HG03064 (cell line): Measurements from ENCODE around the gene NKIRAS1.
A peak's percentile ranks its signal among the peaks of the same experiment; 100 is the strongest.
"Not testable (repeated sequence)": the region's sequence is repeated elsewhere in the genome, so short reads cannot be mapped to it uniquely, and the experiment has no call there.

Experiments
- ATAC-seq: cut with Tn5 transposase; IDR thresholded peaks from one replicate; pipeline ENCODE4 v1.9.1; 2021; ENCODE audit warnings: low read depth; ENCODE audit not compliant: unreplicated experiment

Gene NKIRAS1

DNA sequence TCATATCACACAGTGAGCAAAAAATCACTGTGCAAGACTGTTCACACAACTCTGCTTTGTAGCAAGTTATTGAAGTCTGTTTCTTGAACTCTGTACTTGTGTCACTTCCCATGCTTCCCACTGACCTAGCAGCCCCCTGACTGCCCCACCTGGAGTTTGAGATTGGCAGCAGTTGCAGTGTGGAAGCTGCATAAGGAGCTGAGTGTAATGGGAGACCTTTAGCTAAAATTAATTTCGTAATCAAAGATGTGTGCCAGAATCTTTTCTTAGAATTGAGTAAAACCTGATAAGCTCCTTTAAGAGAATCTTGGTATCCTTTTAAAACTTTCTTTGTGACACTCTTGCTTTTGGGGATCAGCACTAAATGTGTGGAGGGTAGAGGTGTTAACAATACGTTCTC is 42.8 kb downstream of the NKIRAS1 start:
- no peak for ATAC-seq

DNA sequence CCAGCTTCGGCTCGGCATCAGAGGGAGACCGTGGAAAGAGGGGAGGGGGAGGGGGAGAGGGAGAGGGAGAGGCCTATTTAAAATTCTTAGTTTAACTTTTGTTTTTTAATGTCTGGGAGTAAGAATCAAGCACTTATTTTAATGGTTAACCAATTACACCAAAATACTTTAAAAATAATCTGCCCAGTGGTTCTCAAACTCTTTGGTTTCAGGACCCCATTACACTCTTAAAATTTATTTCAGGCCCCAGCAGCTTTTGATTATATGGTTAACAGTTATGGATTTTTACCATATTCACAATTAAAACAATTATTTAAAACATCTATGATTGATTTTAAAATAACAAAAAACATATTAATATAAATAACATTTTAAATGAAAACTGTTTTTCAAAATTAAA is 44.5 kb downstream of the NKIRAS1 start:
- no peak for ATAC-seq

DNA sequence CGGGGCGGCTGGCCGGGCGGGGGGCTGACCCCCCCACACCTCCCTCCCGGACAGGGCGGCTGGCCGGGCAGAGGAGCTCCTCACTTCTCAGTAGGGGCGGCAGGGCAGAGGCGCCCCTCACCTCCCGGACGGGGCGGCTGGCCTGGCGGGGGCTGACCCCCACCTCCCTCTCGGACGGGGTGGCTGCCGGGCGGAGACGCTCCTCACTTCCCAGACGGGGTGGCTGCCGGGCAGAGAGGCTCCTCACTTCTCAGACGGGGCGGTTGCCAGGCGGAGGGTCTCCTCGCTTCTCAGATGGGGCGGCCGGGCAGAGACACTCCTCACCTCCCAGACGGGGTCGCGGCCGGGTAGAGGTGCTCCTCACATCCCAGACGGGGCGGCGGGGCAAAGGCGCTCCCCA is 45.4 kb downstream of the NKIRAS1 start:
- ATAC-seq, result not testable (repeated sequence)

DNA sequence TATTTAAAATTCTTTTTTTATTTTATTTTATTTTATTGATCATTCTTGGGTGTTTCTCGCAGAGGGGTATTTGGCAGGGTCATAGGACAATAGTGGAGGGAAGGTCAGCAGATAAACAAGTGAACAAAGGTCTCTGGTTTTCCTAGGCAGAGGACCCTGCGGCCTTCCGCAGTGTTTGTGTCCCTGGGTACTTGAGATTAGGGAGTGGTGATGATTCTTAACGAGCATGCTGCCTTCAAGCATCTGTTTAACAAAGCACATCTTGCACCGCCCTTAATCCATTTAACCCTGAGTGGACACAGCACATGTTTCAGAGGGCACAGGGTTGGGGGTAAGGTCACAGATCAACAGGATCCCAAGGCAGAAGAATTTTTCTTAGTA is 46.1 kb downstream of the NKIRAS1 start:
- not testable (repeated sequence) for ATAC-seq

DNA sequence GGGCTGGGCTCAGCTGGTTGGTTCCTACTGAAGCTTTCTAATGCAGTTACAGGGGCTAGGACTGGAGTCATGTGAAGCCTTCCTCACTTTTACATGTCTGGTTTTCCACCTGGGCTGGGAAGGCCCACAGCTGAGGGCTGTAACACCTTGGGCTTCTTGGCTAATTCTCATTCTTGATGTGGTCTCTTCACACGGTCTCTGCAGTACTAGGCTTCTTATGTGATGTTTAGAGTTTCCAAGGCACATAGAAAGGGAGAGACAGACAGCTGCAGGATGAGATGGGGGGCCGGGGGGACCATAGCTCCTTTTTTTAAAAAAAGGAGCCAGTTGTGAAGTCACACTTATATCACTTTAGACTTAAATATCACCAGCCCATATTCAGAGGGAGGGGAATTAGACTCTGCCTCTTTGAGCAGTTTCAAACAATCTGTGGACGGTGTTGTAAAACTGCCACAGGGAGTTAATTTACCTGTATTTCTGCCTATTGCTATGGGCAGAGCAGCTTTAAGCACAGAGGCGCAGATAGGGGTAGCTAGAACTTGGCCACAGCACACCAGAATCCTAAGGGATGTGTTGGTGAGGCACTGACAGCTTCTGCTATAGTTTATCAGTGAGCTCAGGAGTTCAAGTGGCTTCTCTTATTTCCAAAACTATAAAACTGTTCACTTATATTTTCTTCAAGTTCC is 46.7 kb downstream of the NKIRAS1 start:
- ATAC-seq, result no peak

DNA sequence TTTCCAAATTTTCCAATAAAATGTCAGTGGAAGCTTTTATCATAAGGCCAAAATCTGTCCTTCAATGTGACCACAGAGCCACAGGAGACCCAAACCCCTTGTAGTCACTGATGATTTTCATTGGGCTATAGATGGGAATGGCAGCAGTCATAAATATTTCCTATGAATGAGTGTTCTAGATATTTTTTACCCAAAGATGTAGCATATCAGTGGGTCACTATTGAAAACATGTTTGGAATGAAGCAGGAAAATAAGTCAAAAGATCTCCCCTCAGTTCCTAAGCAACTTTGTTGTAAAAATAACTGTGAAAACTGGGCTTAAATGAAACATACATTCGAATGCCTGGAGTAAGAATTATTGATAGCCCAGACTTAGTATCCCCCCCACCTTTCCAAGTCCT is 49.0 kb downstream of the NKIRAS1 start:
- no peak for ATAC-seq

DNA sequence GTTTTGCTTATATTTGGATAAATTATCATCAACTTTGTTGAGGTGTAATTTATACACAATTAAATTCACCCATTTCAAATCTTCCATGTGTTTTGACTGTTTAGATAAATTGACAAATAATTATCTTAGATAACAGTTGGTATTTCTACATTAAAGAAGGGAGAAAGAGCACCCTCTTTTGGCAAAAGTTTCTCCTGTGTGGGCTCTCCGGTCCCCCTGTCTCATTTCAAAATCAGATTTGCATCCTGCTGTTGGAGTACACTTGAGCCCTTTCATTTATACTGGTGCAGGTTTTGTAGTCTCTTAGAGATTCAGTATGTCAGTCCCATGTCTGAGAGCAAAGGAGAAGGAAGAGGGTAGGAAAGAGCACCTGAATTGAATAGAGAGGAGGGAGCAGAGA is 49.4 kb downstream of the NKIRAS1 start:
- no peak for ATAC-seq

DNA sequence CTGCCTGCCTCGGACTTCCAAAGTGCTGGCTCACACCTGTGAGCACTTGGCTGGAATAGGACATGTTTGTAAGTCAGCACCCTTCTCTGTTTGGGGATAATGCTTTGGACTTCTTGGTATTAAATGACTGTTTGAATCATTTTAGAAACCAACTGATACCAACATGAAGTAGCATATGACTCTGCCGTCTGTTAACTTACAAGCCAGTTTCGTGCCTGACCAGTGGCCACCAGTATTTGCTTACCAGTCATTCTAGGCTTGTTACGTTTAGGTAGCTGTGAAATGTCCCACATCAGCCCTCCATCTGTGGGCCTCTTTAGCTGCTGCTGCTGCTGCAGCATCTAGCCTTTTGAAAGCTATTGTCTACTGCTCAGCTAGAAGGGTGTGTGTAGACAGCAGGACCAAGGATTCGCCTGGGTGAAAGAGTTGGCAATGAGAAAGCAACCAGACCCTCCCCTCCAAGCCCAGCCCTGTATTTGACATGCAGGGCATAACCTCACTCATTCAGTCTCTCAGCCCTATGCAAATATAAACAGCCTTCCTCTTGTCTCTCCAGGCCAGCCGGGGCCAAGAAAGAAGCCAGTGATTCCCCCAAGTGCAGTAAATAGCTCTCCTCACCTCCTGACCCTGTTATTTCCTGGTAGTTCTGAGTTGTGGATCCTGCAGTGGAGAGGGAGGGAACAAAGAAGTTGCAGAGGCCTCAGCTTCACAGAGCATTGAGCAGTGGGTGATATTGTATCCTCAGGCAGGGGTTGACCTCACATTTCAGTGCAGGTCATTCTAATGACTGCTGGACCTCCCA is 51.0 kb downstream of the NKIRAS1 start:
- ATAC-seq, result peak; percentile 84

DNA sequence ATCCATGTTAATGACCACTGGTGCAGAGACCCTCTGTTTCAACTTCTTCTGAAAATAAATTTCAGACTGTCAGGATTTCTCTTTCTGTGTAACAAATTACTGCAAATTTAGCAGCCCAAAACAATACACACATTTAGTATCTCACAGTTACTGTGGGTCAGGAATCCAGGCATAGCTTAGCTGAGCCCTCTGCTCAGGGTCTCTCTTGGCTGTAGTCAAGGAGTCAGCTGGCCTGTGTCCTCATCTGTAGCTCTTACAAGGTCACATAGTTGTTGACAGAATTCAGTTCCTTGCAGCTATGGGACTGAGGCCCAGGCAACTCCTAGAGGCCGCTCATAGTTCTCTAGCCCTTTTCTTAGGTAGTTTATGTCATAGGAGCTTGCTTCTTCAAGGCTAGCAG is 51.9 kb downstream of the NKIRAS1 start:
- no peak for ATAC-seq

DNA sequence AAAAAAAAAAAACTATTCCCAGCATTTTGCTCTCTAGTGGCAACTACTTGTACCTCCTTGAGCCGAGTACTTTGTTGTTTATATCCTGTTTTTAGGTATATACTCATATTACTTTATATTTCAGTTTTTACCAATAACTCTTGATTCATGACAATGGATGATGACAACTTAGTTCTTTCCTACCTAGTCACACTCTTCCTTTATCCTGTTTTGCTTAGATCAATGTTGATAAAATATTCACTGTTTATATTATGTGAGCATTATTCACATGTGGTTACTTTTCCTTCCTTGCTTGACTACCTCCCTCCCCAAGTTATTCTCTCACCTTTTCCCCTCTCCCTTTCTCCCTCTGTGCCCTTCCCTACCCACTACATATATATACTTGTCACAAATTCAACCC is 53.7 kb downstream of the NKIRAS1 start:
- no peak for ATAC-seq

DNA sequence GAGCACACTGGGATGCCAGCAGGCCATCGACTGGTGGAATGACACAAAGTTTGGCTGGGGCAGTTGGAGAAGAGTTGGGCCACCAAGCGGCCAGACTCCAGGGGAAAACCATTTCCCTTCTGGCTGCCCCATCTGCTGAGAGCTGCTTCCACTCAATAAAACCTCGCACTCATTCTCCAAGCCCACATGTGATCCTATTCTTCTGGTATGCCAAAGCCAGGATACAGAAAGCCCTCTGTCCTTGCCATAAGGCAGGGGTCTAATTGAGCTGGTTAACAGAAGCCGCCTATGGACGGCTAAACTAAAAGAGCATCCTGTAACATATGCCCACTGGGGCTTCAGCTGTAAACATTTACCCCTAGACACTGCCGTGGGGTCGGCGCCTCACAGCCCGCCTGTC is 55.1 kb downstream of the NKIRAS1 start:
- no peak for ATAC-seq

DNA sequence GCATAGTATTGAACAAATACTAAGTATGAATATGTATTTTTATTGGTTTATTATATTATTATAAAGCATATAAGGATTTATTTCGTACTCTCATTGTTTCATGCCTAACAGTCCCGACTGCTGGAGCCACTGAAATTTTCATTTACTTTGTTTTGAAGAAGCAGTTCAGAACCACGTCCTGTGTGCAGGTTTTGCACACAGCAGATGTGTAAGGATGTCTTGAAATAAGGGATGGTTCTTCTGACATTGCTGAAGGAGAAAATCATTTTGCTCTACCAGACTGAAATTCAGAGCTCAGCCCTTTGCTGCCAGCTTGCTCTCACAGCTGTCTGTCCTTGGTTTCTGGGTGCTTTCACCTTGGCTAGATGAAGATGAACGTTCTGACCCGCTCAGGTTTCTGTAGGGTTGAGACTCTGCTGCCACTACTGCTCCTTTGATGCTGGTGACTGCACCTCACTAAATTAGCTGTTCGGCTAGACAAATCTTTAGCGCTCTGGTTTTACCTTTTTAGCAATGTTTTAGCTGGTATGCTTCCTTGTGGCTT is 56.9 kb downstream of the NKIRAS1 start:
- no peak for ATAC-seq

DNA sequence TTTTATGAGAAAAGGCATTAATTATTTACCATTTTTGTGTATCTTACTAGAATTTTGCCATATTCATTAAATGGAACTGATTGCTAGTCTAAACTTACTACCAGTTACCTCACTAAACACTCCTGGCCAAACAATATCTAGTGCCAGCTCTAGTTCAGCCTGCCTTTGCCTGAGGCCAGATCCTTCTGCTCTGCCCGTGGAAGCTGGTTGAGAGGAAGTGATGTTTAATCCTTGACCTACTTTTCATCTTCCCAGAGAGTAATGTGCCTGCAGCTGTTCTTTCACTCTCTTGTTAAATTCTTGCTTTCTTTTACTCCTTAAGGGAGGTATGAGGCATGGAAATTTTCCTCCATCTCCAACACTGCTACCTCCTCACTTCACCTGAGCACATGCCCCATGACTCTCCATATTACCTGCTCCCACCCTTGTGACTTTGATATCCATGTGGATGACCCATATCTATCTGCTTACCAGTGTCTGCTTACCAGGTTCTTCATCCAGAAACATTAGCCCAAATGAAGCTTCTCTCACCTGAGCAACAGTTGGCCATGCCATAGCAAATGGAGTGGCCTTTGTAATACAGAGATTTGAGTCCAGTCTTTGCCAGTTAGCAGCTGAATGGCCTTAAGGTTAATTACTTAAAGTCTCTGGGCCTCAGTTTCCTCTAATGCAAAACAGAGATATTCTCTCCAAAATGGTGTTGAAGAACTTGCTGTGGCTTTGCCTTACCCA is 57.6 kb downstream of the NKIRAS1 start:
- no peak for ATAC-seq

DNA sequence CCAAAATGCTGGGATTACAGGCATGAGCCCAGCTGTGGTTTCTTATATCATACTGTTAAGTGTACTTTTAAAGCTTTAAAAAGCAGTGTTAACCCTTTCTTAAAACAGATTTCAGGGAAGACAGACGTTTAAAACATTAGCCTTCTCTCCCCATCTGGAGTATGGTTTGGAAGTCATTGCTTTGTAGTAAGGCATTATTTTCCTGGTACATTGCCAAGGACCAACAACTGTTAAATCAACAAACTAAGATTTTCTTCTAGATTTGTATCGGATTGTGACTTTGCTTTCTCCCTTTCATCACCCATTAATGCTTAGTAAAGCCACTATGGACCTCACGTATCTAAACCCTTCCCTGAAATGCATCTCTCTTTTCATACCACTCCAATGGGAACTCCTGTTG is 60.5 kb downstream of the NKIRAS1 start:
- ATAC-seq, result no peak

DNA sequence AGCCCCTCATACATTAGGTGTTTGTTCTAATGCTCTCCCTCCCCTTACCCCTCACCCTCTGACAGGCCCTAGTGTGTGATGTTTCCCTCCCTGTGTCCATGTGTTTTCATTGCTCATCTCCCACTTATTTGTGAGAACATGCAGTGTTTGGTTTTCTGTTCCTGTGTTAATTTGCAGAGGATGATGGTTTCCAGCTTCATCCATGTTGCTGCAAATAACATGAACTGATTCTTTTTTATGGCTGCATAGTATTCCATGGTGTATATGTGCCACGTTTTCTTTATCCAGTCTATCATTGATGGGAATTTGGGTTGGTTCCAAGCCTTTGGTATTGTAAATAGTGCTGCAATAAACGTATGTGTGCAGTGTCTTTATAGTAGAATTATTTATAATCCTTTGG is 67.3 kb downstream of the NKIRAS1 start:
- not testable (repeated sequence) for ATAC-seq

DNA sequence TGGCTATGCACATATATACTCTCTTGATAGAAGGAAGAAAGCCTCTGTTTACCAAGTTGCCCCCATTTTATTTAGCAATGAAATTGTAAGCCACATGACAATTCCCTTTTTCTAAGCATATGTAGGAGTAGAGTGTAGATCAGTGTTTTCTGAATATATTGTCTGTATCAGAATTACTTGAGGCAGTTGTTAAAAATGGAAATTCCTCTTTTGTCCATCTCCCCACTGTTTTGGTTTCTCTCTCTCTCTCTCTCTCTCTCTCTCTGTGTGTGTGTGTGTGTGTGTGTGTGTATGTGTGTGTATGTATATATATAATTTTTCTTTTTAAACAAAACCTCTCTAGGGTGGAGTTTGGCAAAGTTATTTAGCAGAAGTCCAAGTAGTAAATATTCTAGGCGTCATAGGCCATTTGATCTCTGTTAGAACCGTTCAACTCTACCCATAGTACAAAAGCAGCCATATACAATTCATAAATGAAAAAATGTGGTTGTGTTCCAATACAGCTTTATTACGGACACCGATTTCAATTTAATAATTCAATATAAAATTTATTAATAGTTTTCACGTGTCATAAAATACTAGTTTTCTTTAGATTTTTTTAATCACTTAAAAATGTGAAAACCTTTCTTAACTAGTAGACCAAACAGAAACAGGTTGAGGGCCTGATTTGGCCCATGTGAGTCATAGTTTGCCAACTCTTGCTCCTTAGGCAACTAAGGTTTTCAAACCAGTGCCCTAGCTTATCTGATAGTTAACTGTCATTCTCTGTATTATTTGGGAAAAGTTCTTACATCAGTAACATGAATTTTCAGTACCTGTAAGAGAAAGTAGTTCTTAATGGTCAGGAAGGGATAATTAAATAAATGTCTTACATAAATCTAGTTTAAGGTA is 71.2 kb downstream of the NKIRAS1 start:
- ATAC-seq, result no peak

DNA sequence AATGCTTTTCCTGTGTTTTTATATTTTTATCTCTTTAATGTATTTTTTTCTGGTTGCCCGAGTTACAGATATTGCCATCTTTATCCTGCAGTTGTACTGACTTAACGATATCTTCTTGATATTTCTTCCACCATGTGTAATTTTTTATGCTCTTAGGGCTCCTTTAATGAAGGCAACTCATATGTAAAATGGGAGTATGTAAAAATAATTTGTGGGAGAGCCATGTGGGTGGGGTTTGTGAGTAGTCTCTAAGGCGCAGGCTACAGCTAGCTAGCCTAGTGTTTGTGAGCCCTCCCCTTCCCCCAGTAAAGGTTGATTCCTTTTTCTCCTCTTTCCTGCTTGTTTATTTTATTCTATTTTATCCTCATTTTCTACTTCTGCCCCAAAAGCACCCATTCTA is 72.9 kb downstream of the NKIRAS1 start:
- ATAC-seq, result no peak
